HepG2 (cell line): ENCODE results near the gene ANKRD65. TPM values are rescaled to one million over a fixed set of nuclear protein-coding genes. Genes with fewer than 3 reads are reported as not detected.
A peak's percentile ranks its signal among the peaks of the same experiment; 100 is the strongest.

Experiments used
- AGO2 ChIP-seq: fragments of 200-400 bp; formaldehyde crosslinking; optimal IDR thresholded peaks from 2 replicates; pipeline ENCODE3; 2017; ENCODE audit warnings: mild to moderate bottlenecking, low read depth, low read length, moderate library complexity
- BHLHE40 ChIP-seq: IDR thresholded peaks from 2 replicates; pipeline ENCODE4 v1.6.1; 2011; ENCODE audit warnings: low read length, improper control_type of control experiment
- CBX5 ChIP-seq: sonication (generic); formaldehyde crosslinking; IDR thresholded peaks from 2 replicates; pipeline ENCODE4 v1.4.0; 2020; ENCODE audit warnings: missing genetic modification reagents, borderline replicate concordance
- FOXA3 ChIP-seq: IDR thresholded peaks from 2 replicates; pipeline ENCODE4 v1.6.1; 2016; ENCODE audit warnings: missing genetic modification reagents, missing compliant biosample characterization
- GABPB1 ChIP-seq: IDR thresholded peaks from 2 replicates; pipeline ENCODE4 v1.6.1; 2016; ENCODE audit warnings: mild to moderate bottlenecking, missing genetic modification reagents, moderate library complexity, missing compliant biosample characterization
- HMGXB4 ChIP-seq, 2 experiments: sonication (generic) in 1 of 2; formaldehyde crosslinking in 1 of 2; IDR thresholded peaks; 2 replicates each; pipeline versions ENCODE4 v1.4.0 to v1.6.1; 2018 to 2020; ENCODE audit warnings: missing genetic modification reagents in 2 of 2, borderline replicate concordance in 1 of 2, low read depth in 1 of 2, mild to moderate bottlenecking in 1 of 2, missing biosample characterization in 1 of 2
- HNRNPL ChIP-seq: fragments of 200-400 bp; formaldehyde crosslinking; IDR thresholded peaks from 2 replicates; pipeline ENCODE4 v1.6.1; 2017; ENCODE audit warnings: mild to moderate bottlenecking, low read depth, low read length
- HOXA3 ChIP-seq: sonication (generic); formaldehyde crosslinking; IDR thresholded peaks from 2 replicates; pipeline ENCODE4 v1.5.0; 2020; ENCODE audit warnings: missing genetic modification reagents
- NKX3-1 ChIP-seq: sonication (generic); formaldehyde crosslinking; IDR thresholded peaks from 2 replicates; pipeline ENCODE4 v1.5.0; 2020; ENCODE audit warnings: missing genetic modification reagents
- NR1H2 ChIP-seq: sonication (generic); formaldehyde crosslinking; IDR thresholded peaks from 2 replicates; pipeline ENCODE4 v1.8.1; 2022; ENCODE audit warnings: low read depth, missing genetic modification reagents, borderline replicate concordance
- PCBP1 ChIP-seq: fragments of 200-400 bp; formaldehyde crosslinking; IDR thresholded peaks from 2 replicates; pipeline ENCODE4 v1.6.1; 2017; ENCODE audit warnings: mild to moderate bottlenecking, low read depth, low read length, borderline replicate concordance
- RAD21 ChIP-seq: fragments of 450-650 bp; formaldehyde crosslinking; IDR thresholded peaks from 2 replicates; pipeline ENCODE4 v1.5.0; 2020; ENCODE audit warnings: mild to moderate bottlenecking
- RBFOX2 ChIP-seq: fragments of 200-400 bp; formaldehyde crosslinking; IDR thresholded peaks from 2 replicates; pipeline ENCODE4 v1.6.1; 2017; ENCODE audit warnings: low read depth, mild to moderate bottlenecking, low read length
- RXRB ChIP-seq: IDR thresholded peaks from 2 replicates; pipeline ENCODE4 v1.6.1; 2016; ENCODE audit warnings: borderline replicate concordance, missing genetic modification reagents, missing compliant biosample characterization
- SRSF4 ChIP-seq: fragments of 200-400 bp; formaldehyde crosslinking; IDR thresholded peaks from one replicate; pipeline ENCODE4 v1.6.1; 2018; ENCODE audit warnings: mild to moderate bottlenecking, low read depth, low read length, moderate library complexity; ENCODE audit not compliant: poor library complexity, severe bottlenecking
- ZBTB7A ChIP-seq: sonication (generic); formaldehyde crosslinking; IDR thresholded peaks from 2 replicates; pipeline ENCODE4 v1.8.0; 2022; ENCODE audit warnings: mild to moderate bottlenecking, missing genetic modification reagents
- ZC3H13 ChIP-seq: sonication (generic); formaldehyde crosslinking; IDR thresholded peaks from 2 replicates; pipeline ENCODE4 v1.8.1; 2023; ENCODE audit warnings: mild to moderate bottlenecking, missing genetic modification reagents, moderate library complexity
- ZFX ChIP-seq: sonication (generic); formaldehyde crosslinking; IDR thresholded peaks from 2 replicates; pipeline ENCODE4 v1.4.0; 2020; ENCODE audit warnings: mild to moderate bottlenecking, low read depth, missing genetic modification reagents, moderate library complexity
- ZNF782 ChIP-seq: sonication (generic); formaldehyde crosslinking; IDR thresholded peaks from 2 replicates; pipeline ENCODE4 v1.4.0; 2020; ENCODE audit warnings: missing genetic modification reagents, mild to moderate bottlenecking, borderline replicate concordance
- polyA plus RNA-seq, 8 experiments: library from polyadenylated mRNA; depleted of rRNA in 3 of 8; stranded (reverse) in 7 of 8; unstranded in 1 of 8; fragments of >200 nt; fragmentation: Illumina TruSeq in 4 of 8; extraction: Trizol in 4 of 8; gene quantifications; 2 replicates each; pipeline versions ENCODE4 v1.2.1 to v1.2.3, GENCODE V29; 2011 to 2016; ENCODE audit warnings: low read depth in 4 of 8, missing spikeins in 1 of 8, mixed read lengths in 1 of 8; ENCODE audit not compliant: insufficient read depth in 1 of 8
- total RNA-seq, 5 experiments: library from RNA; depleted of rRNA; stranded (reverse); fragments of >200 nt; fragmentation: Illumina TruSeq; extraction: Trizol; gene quantifications; 2 replicates each; pipeline ENCODE4 v1.2.3, GENCODE V29; 2016; ENCODE audit warnings: low read depth in 1 of 5
- TF ChIP-seq, protein P1 (sequence below): sonication (generic); IDR thresholded peaks from 2 replicates; pipeline ENCODE4 v1.6.1; 2016; ENCODE audit warnings: low read depth, borderline replicate concordance
- TF ChIP-seq, protein P2 (sequence below): sonication (generic); formaldehyde crosslinking; IDR thresholded peaks from 2 replicates; pipeline ENCODE4 v1.4.0; 2020; ENCODE audit warnings: missing genetic modification reagents

ANKRD65 gene
- total and polyA plus RNA-seq, 2 of the 13 experiments (the other 11 are each of a cell fraction or from before 2014, with no cell fraction given) = 12.1 to 30.1 TPM

GRCh38 chr1:1371746-1372711, 49.0 kb downstream of the ANKRD65 start (continued):
- TF ChIP-seq, protein P1, sequence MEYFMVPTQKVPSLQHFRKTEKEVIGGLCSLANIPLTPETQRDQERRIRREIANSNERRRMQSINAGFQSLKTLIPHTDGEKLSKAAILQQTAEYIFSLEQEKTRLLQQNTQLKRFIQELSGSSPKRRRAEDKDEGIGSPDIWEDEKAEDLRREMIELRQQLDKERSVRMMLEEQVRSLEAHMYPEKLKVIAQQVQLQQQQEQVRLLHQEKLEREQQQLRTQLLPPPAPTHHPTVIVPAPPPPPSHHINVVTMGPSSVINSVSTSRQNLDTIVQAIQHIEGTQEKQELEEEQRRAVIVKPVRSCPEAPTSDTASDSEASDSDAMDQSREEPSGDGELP = peak; percentile 81; the same call in 1 of the 2 replicates
- TF ChIP-seq ZBTB7A (0 out of 2 replicates have a peak, but pooled peaks have one; percentile 42), ZC3H13 (CRISPR knock-in tag) (peak; percentile 57), SRSF4 (no peak), RXRB (CRISPR knock-in tag) (0 out of 2 replicates have a peak, but pooled peaks have one; percentile 26), BHLHE40 (no peak), AGO2 (peak; percentile 36), ZNF782 (CRISPR knock-in tag) (0 out of 2 replicates have a peak, but pooled peaks have one; percentile 28), NR1H2 (CRISPR knock-in tag) (no peak), HMGXB4 (CRISPR knock-in tag; IDR thresholded peaks at IDR 0.05; ENCODE audit: borderline replicate concordance in 1 of 2, low read depth in 1 of 2) (peak in 1 of 2 experiments; percentile 74; a peak in 2 of 4 replicates), RAD21 (CRISPR knock-in tag) (peak; percentile 86), RBFOX2 (peak; percentile 54; the same call in 1 of the 2 replicates), HOXA3 (CRISPR knock-in tag) (peak; percentile 50), GABPB1 (CRISPR knock-in tag) (peak; percentile 61; the same call in 1 of the 2 replicates), PCBP1 (0 out of 2 replicates have a peak, but pooled peaks have one; percentile 8), CBX5 (CRISPR knock-in tag) (no peak), FOXA3 (CRISPR knock-in tag) (no peak), HNRNPL (0 out of 2 replicates have a peak, but pooled peaks have one; percentile 45), ZFX (CRISPR knock-in tag) (peak; percentile 63; the same call in 1 of the 2 replicates), NKX3-1 (CRISPR knock-in tag) (no peak)
- TF ChIP-seq, protein P2, sequence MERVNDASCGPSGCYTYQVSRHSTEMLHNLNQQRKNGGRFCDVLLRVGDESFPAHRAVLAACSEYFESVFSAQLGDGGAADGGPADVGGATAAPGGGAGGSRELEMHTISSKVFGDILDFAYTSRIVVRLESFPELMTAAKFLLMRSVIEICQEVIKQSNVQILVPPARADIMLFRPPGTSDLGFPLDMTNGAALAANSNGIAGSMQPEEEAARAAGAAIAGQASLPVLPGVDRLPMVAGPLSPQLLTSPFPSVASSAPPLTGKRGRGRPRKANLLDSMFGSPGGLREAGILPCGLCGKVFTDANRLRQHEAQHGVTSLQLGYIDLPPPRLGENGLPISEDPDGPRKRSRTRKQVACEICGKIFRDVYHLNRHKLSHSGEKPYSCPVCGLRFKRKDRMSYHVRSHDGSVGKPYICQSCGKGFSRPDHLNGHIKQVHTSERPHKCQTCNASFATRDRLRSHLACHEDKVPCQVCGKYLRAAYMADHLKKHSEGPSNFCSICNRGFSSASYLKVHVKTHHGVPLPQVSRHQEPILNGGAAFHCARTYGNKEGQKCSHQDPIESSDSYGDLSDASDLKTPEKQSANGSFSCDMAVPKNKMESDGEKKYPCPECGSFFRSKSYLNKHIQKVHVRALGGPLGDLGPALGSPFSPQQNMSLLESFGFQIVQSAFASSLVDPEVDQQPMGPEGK = peak; percentile 63; the same call in 1 of the 2 replicates
